Activated gamma-delta T cell (primary cell): ENCODE data around the gene POLR1F.
"Not testable (repeated sequence)": the region's sequence is repeated elsewhere in the genome, so short reads cannot be mapped to it uniquely, and the experiment has no call there.

Experiments used
- DNase-seq: peaks from one replicate; lab custom pipeline; 2025; lab: John Stamatoyannopoulos, UW
- total RNA-seq, 2 donors: gene quantifications; one replicate each; lab custom pipeline; 2026; lab: John Stamatoyannopoulos, UW

Gene POLR1F, protein sequence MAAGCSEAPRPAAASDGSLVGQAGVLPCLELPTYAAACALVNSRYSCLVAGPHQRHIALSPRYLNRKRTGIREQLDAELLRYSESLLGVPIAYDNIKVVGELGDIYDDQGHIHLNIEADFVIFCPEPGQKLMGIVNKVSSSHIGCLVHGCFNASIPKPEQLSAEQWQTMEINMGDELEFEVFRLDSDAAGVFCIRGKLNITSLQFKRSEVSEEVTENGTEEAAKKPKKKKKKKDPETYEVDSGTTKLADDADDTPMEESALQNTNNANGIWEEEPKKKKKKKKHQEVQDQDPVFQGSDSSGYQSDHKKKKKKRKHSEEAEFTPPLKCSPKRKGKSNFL
- total RNA-seq: 26.9 to 27.3 reads per million in 2 donors

- DNase-seq: peak; percentile 79
These were observed at the start of gene POLR1F for GRCh38 chr7:19708397-19709248. POLR1F (minus strand) TSS chr7:19709037; CDS start chr7:19709016, 21 bp downstream.

DNA sequence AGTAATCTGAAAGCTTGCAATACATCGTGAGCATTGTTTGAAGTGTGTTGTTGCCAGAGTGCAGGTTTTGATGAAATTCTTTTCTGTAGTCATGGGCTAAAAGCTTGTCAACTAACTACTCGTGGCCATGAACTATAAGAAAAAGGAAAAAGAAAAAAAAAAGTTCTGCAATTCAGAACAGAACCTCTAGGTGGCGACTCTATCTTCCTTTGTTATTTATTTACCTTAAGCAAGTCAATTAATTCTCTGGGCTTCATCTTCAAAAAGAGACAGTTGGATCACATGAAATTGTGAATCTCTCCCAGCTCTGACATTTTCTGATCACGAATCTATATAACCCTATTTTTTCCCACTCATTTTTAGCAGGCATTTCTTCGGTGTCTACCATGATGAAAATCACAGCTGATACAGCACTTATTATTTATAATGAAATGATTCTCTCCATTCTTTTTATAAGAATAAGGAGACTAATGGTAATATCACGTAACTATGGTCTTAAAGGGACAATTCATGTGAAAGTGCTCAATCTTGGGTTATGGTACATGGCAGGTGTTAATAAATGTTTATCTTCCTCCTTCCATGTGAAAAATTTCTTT lies 45.8 kb upstream of the POLR1F start:
- no peak for DNase-seq

GRCh38 chr7:19752020-19752419 lies 43.2 kb upstream of the POLR1F start:
- no peak for DNase-seq

DNA sequence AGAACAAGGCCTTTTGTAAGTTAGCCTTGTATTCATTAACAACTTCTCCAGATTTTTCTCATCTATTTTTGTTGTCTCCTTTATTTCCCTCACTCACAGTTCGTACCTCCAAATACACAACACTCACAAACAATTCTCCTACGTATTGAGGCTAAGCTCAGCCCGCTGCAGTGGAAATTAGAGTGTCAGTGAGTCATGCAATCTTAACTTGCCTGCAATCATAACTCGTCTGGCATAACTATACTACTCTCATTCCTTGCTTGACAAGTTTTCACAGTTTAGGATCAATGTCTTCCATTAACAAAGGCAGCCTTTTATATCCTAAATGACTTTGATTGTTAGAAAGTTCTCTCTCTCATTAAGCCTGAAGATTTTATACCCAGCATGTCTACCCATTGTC lies 40.8 kb upstream of the POLR1F start:
- no peak for DNase-seq

DNA sequence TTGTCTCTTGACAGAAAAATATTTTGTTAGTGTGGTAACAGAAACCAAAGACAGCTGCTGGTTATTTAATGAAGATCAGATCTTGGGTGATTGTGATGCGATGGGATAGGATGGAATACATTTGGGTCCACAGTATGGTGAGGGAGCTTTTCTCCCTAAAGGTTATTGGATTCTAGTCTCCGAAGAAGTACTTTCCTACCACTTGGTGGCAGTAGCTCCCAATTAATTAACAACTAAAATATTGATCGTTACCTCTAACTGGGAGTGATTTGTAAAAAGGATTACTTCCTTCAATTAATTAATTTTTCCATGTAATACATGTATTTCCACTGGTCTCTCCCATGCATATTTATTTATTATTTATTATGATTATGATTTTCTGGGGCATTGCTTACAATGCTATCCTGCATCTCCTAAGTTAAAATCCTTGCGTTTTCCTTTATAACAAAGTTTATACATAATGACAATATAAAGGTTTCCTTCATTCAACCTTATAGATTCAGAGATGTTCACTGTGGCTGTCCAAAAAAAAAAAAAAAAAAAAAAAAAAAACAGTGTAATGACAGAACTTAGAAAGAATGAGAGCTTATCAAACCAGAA lies 39.0 kb upstream of the POLR1F start:
- no peak for DNase-seq

DNA sequence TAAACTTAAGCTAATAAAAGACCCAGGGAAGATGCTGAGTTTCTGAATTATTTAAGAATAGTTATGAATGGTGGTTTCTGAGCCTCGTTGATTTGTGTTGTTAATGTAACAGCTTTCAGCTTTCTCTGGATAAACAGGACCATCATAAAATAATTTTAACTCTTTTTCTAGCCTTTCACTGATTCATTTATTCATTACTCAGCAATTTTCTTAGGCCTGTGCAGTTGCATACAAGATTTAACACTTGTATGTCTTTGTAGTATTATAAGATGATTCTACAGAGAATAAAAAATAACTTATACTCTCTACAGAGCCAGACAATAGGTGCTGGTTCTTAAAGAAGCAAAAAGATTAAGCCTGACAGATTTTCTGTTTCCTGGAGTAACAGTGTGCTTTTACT lies 35.2 kb upstream of the POLR1F start:
- DNase-seq: no peak

DNA sequence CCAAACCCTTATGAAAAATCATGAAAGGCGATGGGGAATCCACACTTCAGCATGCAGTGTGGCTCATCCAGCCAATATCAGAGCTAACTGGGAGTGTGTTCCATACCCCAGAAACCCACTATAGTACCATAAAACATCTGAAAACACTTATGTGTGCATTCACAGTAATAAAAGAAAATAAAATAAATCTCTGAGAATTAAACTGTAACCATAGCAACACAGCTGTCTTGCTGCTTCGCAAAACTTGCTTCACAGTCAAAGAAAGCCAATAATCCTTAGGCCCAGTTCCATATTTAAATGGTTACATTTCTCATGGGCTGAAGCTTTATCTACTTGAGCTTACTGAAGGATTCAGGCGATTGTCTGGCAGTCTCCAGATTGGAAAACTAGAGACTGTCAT lies 19.9 kb upstream of the POLR1F start:
- DNase-seq: no peak

DNA sequence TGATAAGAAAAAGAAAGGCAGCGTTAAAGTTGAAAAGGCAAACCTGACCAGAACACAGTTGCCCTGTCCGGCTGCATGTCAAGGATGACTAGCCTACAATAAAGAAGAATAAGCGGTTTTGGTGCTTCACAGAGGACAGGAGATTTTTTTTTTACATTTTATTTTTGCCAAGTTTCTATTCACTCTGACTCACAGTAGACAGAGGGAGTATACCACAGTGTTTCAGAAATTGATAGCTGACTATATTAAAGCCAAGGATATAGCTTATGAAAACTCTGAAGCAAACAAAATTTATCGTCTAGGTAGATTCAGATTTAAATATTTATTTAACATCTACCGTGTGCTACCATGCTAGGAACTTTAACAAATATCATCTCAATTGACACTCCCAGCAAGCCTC lies 16.9 kb upstream of the POLR1F start:
- DNase-seq: no peak

GRCh38 chr7:19715499-19715898 lies 6.7 kb upstream of the POLR1F start:
- DNase-seq: no peak

GRCh38 chr7:19713676-19714075 lies 4.8 kb upstream of the POLR1F start:
- no peak for DNase-seq

DNA sequence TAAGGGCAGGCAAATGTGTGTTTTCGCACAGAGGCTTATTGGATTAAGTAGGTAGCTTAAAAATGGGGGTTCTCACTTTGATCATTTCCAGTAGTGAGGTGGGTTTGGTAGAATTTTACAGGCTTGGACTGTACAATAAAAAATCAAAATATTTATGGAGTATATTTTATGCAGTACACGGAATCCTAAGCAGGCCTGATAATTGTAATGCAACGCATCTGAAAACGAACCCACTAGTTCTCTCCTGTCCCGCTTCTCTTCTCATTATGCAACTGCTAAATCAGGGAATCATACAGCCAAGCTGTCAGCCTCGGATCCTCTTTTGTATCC lies 377 bp upstream of the POLR1F start:
- no peak for DNase-seq

DNA sequence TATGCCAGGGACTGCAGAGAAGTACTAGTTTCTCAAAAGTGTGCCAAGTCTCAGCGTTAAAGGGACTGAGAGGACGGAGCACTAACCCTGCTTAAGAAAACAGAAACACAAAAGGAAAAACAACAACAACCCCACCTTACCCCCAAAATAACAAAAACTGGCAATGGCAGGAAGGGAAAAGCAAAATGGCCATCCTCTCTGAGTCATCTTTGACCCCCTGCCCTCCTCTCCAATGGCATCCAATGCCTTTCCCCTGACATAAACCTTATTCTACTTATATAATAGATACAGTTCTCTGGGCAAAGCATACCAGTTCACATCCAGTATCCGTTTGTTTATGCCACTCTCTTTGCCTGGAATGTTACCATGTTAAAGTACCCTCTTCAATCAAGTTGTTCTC lies 1.6 kb downstream of the POLR1F start:
- no peak for DNase-seq

- no peak for DNase-seq
These were observed 3.2 kb downstream of the POLR1F start for GRCh38 chr7:19705663-19706062.

GRCh38 chr7:19701471-19701870 lies 7.4 kb downstream of the POLR1F start:
- DNase-seq: no peak

- DNase-seq: no peak
These were observed 7.9 kb downstream of the POLR1F start for GRCh38 chr7:19700936-19701335.

GRCh38 chr7:19698331-19698730 lies 10.5 kb downstream of the POLR1F start:
- DNase-seq: no peak

GRCh38 chr7:19696926-19697325 lies 11.9 kb downstream of the POLR1F start:
- no peak for DNase-seq

DNA sequence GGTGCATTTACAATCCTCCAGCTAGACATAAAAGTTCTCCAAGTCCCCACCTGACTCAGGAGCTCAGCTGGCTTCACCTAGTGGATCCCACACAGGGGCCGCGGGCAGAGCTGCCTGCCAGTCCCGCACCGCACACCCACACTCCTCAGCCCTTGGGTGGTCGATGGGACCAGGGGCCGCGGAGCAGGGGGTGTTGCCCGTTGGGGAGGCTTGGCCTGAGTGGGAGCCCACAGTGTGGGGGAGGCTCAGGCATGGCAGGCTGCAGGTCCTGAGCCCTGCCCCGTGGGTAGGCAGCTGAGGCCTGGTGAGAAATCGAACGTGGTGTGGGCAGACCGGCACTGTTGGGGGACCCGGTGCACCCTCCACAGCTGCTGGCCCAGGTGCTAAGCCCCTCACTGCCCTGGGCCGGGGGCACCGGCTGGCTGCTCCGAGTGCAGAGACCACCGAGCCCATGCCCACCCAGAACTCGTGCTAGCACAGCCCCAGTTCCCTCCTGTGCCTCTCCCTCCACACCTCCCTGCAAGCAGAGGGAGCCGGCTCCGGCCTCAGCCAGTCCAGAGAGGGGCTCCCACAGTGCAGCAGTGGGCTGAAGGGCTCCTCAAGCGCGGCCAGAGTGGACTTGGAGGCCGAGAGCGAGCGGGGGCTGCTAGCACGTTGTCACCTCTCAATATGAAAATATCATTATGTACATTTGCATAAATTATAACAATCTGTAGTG lies 16.6 kb downstream of the POLR1F start:
- peak; percentile 13 for DNase-seq

- DNase-seq: no peak
These were observed 18.1 kb downstream of the POLR1F start for GRCh38 chr7:19690736-19691135.

DNA sequence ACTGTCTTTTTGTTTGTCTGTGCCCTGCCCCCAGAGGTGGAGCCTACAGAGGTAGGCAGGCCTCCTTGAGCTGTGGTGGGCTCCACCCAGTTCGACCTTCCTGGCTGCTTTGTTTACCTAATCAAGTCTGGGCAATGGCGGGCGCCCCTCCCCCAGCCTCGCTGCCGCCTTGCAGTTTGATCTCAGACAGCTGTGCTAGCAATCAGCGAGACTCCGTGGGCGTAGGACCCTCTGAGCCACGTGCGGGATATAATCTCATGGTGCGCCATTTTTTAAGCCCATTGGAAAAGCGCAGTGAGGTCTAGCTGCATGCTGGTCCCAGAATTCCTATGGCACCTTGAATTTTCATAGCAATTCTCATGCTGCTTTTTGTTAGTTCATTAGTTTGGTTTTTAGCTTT lies 19.7 kb downstream of the POLR1F start:
- not testable (repeated sequence) for DNase-seq

DNA sequence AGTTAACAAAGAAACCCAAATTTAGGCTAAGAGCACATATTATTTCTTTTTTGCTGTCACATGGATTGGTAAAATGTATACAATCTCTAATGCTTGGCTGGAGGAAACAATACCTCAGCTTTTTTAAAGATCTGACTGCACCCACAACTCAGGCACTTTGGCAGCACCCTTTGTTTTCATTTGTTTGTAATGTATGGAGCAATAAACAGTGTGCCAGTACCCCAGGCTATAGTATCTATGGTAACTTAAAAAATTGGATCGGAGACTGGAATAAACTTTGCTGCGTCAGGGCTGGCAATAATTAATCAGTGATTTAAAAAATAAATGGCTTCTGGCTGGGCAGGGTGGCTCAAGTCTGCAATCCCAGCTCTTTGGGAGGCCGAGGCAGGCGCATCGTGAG lies 27.2 kb downstream of the POLR1F start:
- no peak for DNase-seq

DNA sequence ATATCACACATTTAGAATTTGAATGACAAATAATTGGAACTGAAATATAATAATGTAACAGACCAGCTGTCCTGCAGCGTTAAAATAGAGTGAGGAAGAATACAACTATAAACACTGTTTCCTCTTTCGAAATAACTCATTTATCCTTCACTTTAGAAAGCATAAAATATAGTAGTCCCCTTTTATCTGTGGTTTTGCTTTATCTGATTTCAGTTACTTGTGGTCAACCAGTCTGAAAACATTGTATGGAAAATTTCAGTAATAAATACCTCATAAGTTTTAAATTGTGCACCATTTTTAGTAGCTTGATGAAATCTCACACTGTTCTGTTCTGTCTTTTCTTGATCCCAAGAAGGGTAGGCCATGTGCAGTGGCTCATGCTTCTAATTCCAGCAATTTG lies 31.7 kb downstream of the POLR1F start:
- no peak for DNase-seq
